ENCODE measurements around the gene ENO3.

GRCh38 chr17:4947411-4948165 lies 3.3 kb upstream of the ENO3 start:
- TF ChIP-seq CTCF (IDR thresholded peaks at IDR 0.05; ENCODE audit: low read depth, low read length, poor library complexity, severe bottlenecking) (no peak), EZH2phosphoT487 (IDR thresholded peaks at IDR 0.05; ENCODE audit: borderline replicate concordance, low read length) (no peak)
